ENCODE results near the gene TNFSF9. TPM values are rescaled to one million over a fixed set of nuclear protein-coding genes. Genes with fewer than 3 reads are reported as not detected.
A peak's percentile ranks its signal among the peaks of the same experiment; 100 is the strongest.

TNFSF9 gene
- total RNA-seq, 4 donors from 2014 or later, result 1.0 to 2.9 (median 1.7) TPM

- Histone ChIP-seq H3K27ac (no peak overlapping the region), H3K27me3 (peaks cover 14% of the 10 kb centered on the region), H3K36me3 (no peaks in the 10 kb centered on the region), H3K9me3 (no peaks in the 10 kb centered on the region), H3K4me3 (no peak overlapping the region), H3K4me1 (peaks cover 34% of the 10 kb centered on the region)
- TF ChIP-seq POLR2AphosphoS5 (IDR thresholded peaks at IDR 0.05) (no peak), CTCF (IDR thresholded peaks at IDR 0.05) (no peak), POLR2A (IDR thresholded peaks at IDR 0.05) (no peak), EP300 (IDR thresholded peaks at IDR 0.05) (no peak)
- no peak for DNase-seq (ENCODE audit: low spot score in 2 of 2)
- WGBS, result 70% methylated on average over 2 of the region's 2 CpGs
Measured at GRCh38 chr19:6529351-6529750, 1.5 kb upstream of the TNFSF9 start.

- Histone ChIP-seq H3K36me3 (no peaks in the 10 kb centered on the region), H3K27ac (peak overlapping the region; percentile 61), H3K9me3 (no peaks in the 10 kb centered on the region), H3K27me3 (peaks cover 14% of the 10 kb centered on the region), H3K4me1 (peaks cover 38% of the 10 kb centered on the region), H3K4me3 (peak overlapping the region; percentile 69)
- 74% methylated on average over 2 of the region's 2 CpGs for WGBS
- no peak for DNase-seq (ENCODE audit: low spot score in 2 of 2)
- no peak for TF ChIP-seq POLR2A (IDR thresholded peaks at IDR 0.05)
- TF ChIP-seq EP300 (IDR thresholded peaks at IDR 0.05), result no peak
- TF ChIP-seq POLR2AphosphoS5 (IDR thresholded peaks at IDR 0.05), result no peak
- TF ChIP-seq CTCF (IDR thresholded peaks at IDR 0.05), result no peak
Measured at GRCh38 chr19:6529937-6530385, 865 bp upstream of the TNFSF9 start.

- 22% methylated on average over 27 of the region's 57 CpGs for WGBS
- peak overlapping the region; percentile 61 for H3K27ac ChIP-seq
Measured at GRCh38 chr19:6531163-6531955, 533 bp downstream of the TNFSF9 start.

GRCh38 chr19:6531956-6532243, 1.1 kb downstream of the TNFSF9 start:
- H3K27ac ChIP-seq, result no peak overlapping the region
- 44% methylated on average over 5 of the region's 5 CpGs for WGBS
- no peak for DNase-seq (ENCODE audit: low spot score in 2 of 2)
- H3K27me3 ChIP-seq, result peaks cover 14% of the 10 kb centered on the region
- H3K4me3 ChIP-seq, result peak overlapping the region; percentile 69
- peaks cover 38% of the 10 kb centered on the region for H3K4me1 ChIP-seq
- no peak for TF ChIP-seq EP300 (IDR thresholded peaks at IDR 0.05)
- H3K36me3 ChIP-seq, result no peaks in the 10 kb centered on the region
- H3K9me3 ChIP-seq, result no peaks in the 10 kb centered on the region

More at GRCh38 chr19:6531163-6531955, 533 bp downstream of the TNFSF9 start:
- peaks cover 38% of the 10 kb centered on the region for H3K4me1 ChIP-seq
- no peaks in the 10 kb centered on the region for H3K9me3 ChIP-seq
- peak in 1 of 2 donors; percentile 69 for DNase-seq (ENCODE audit: low spot score in 2 of 2)
- H3K4me3 ChIP-seq, result peak overlapping the region; percentile 69
- H3K36me3 ChIP-seq, result no peaks in the 10 kb centered on the region
- no peak for TF ChIP-seq POLR2A (IDR thresholded peaks at IDR 0.05)
- no peak for TF ChIP-seq POLR2AphosphoS5 (IDR thresholded peaks at IDR 0.05)
- TF ChIP-seq CTCF (IDR thresholded peaks at IDR 0.05), result no peak
- no peak for TF ChIP-seq EP300 (IDR thresholded peaks at IDR 0.05)
- H3K27me3 ChIP-seq, result peaks cover 14% of the 10 kb centered on the region

- TF ChIP-seq EP300 (IDR thresholded peaks at IDR 0.05) (no peak), POLR2A (IDR thresholded peaks at IDR 0.05) (no peak), CTCF (IDR thresholded peaks at IDR 0.05) (no peak), POLR2AphosphoS5 (IDR thresholded peaks at IDR 0.05) (no peak)
- no peak for DNase-seq (ENCODE audit: low spot score in 2 of 2)
- Histone ChIP-seq H3K9me3 (no peaks in the 10 kb centered on the region), H3K4me3 (peak overlapping the region; percentile 69), H3K27ac (no peak overlapping the region), H3K36me3 (no peaks in the 10 kb centered on the region), H3K4me1 (peaks cover 38% of the 10 kb centered on the region), H3K27me3 (peaks cover 14% of the 10 kb centered on the region)
- 52% methylated on average over 26 of the region's 31 CpGs for WGBS
Measured at GRCh38 chr19:6532244-6532999, 1.6 kb downstream of the TNFSF9 start.
